ENCODE measurements around the gene KCNN3.

DNA sequence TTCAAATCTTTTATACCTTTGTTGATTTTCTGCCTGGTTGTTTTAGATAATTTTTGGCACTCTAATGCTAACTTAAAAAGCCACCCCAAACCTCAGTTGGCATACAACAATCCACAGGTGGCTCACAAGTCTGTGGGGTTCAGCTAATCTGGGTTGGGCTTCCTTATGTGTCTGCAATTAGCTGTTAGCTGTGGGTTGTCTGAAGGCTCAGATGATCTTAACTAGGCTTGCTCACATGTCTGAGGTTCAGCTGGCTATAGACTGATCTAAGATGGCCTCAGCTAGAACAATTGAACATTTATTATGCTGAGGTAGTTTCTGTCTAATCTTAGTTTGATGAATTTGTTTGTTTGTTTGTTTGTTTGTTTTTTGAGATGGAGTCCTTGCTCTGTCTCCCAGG, 217.2 kb downstream of the KCNN3 start:
- TF ChIP-seq POLR2A (IDR thresholded peaks at IDR 0.05; ENCODE audit: low read length): no peak
- no peak for TF ChIP-seq GATA1 (IDR thresholded peaks at IDR 0.05; ENCODE audit: low read depth, low read length)
